GM15510 (cell line): ENCODE data around the gene CEP44.

ENCODE experiments used
- POLR2A ChIP-seq: IDR thresholded peaks from 3 replicates; pipeline ENCODE4 v1.6.1; 2011; ENCODE audit warnings: borderline replicate concordance; ENCODE audit not compliant: insufficient read length; ENCODE audit errors: extremely low read depth

Gene CEP44, protein sequence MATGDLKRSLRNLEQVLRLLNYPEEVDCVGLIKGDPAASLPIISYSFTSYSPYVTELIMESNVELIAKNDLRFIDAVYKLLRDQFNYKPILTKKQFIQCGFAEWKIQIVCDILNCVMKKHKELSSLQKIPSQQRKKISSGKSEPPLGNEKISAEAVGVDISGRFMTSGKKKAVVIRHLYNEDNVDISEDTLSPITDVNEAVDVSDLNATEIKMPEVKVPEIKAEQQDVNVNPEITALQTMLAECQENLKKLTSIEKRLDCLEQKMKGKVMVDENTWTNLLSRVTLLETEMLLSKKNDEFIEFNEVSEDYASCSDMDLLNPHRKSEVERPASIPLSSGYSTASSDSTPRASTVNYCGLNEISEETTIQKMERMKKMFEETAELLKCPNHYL

DNA sequence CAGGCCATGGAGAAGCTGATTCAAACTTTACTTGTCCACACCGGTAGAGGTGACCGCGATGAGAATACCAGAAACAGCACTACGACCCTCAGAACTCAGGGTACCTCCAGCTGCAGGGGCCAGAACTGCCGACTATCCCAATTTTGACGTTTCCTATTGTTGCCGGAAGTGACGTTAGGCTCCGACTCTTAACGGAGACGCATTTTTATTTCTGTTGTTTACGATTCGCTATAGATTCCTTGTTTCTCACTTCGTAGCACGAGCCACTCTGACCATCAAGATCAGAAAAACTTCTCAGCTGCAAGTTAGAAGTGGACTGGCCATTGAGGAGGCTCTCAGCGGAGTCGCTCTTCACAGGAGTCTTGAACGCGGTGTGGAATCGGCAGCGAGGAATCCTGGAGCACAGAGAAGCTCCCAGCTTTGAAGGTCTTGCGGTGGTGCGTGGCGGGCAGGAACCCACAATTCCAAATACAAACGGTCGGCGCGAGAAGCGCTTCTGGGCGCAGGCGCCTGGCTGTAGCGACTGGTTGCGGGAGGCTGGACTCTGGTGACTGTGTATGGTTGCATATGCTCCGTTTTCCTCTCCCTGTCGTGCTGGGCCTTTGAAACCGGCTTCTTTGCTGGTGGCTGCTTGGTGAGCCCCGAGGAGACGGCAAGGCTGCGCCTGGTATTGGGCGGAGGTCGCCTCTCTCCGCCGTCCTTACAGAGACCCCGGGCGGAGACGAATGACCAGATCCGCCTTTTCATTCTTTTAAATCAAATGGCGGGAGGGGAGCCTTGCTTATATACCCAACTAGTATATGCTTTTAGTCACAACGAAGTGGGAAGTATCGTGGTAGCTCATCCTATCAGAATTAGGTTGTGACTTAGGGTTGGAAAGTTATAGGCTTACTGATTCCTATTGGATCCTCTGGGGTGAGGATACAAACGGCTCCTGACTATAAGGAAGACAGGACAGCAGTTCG lies at the start of gene CEP44, which contains the start of gene FBXO8:
Gene CEP44 (plus strand): TSS at position 405 of the 965 bp plus-strand sequence. CDS start 15,211 bp downstream, outside the sequence.
Gene FBXO8 (minus strand): TSS at position 161 of the 965 bp plus-strand sequence. CDS start 20,575 bp downstream, outside the sequence.
- TF ChIP-seq POLR2A, result peak; percentile 60

DNA sequence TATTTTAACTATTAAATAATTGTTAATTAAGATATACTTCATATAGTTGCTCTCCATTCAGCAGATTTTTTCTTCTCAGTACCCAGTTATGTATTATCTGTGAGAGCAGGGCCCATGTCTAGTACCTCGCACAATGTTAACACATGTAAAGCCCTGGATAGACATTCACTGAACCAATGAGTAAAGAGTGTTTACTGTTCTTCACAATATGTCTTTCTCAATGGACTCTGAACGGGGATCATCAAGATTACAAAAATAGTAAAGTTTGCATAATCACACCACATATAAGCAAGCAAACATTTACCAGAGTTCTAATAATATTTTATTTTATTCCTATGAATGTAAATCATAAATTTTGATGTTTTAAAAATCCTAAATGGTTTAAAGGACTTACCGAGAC lies 47.4 kb upstream of the CEP44 start:
- TF ChIP-seq POLR2A, result no peak

DNA sequence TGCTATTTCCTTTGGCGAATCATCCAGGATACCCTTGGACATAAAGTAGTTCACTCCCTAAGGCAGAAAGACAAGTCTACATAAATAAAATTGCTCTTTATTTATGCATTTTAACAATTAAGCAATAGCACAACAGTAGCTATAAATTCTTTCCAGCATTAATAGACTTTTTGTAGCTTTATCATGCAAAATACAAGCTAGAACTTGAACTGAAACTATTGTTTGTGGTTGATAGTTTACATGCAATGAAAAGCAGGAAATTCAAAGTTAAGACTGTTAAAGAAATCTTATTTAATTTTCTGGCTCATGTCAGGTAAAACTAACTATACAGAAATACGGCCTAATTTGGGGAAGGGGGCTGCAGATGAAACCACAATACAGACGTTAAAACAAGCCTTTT lies 42.5 kb upstream of the CEP44 start:
- TF ChIP-seq POLR2A, result no peak

DNA sequence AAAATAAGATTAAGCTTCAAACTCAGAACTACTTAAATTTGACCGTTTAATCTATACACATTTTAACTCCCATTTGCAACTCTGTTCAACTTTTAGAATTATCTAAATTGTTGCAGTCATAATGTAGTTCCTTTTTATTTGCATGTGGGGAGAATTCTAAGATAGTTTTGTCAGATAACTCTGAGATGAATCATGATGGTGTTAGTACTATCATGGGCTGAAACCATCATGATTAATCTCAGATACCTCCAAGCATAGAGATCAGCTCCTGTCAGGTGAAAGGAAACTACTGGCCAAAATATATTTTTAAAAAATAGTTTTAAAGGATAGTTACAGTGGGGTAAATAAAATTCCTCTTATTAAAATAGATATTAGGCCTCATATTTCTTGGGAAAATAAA lies 39.3 kb upstream of the CEP44 start:
- TF ChIP-seq POLR2A, result no peak

DNA sequence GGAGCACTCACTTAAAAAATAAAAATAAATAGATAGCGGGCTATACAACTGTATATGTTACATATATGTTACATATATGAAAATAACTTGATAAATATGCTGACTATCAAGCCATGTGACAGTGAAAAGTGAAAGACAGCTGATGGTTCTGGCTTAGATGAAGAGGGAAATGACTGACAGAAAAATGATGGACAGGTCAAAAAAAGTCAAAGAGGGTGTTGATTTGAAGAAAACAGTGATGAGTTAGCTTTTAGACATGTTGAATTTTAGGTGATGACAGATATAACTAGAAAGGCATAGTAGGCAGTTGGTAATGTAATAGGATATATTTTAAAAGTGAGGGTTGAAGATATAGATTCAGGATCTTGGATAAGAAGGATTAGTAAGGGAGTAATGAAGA lies 38.0 kb upstream of the CEP44 start:
- no peak for TF ChIP-seq POLR2A

DNA sequence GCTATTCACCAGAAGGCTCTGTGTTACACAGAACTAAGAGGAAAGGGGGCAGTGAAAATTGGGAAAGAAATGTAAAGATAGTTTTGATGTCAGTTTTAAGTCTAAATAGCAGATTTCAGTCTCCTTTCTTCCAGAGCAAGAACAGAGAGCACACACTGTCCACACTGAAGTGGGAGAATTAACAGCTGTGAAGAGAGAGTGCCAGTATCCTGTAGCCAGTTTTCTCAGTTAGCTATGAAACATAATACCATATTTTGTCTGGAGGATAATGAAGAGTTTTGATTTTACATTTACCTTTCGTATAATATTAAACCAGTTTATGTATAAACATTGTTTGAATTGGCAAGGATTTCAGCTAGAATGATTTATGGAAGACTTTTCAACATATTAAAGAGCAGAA lies 35.3 kb upstream of the CEP44 start:
- no peak for TF ChIP-seq POLR2A

DNA sequence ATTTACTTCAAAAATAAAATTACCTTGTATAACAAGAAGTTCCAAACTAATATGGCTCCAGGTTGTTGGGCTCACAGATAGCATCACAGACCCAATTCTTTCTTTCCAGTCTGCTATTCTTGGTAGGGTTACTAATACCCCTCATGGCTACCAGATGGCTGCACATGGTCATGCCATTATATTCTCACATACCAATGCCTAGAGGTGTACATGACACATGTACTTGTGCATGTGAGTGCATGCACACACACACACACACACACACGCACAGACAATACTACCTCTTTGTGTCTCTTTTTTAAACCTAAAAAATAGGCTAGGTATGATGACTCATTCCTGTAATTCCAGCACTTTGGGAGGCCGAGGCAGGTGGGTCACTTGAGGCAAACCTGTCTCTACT lies 31.3 kb upstream of the CEP44 start:
- TF ChIP-seq POLR2A, result no peak

DNA sequence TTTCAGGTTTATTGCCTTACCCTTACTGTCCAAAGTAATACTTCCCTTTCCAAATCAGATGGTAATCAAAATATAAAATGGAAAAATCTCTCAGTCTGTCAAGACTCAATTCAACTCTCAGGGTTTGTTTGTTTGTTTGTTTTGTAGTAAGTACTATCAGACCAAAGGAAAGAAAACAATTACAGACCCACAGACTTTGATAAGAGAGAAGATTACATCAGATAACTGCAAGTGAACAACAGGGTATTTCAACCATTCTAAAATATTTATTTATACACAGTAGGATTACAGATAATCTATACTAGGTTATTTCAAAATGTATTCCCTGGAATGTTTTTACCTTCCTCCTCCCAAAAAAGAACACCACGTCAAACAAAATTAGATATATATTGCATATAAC lies 29.1 kb upstream of the CEP44 start:
- TF ChIP-seq POLR2A, result no peak

DNA sequence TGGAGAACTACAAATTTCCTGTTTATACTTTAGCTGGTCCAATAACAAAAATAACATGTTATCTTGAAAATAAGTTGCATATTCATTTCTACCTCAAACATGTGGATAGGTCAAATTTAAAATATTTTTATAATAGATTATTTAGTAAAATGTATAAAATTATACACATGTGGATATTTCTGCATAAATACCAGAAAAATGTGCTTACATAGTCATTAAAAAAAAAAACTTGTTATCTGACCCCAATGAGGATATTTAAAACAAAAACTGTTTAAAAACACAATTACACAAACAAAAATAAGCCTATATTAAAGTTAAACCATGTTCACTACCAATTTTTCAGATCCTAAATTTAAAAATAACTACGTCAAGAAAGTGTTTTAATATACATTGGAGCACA lies 28.3 kb upstream of the CEP44 start:
- TF ChIP-seq POLR2A, result no peak

DNA sequence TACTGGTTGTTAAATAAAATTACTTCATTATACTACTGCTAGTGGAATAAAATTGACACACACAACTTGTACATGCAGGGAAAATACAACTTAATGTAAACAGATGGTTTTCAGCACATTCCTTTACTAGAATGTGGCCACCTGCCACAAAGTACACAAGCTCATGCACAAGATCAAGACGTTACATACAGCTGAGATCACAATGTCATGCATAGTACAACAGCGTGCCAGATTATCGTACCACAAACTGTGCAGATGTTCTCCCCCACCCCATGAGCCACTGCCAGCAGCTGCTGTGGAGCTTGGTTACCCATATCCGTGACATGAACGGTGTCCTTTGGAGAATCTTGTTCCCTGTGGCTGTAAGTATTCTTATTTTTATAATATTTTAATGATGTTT lies 27.9 kb upstream of the CEP44 start:
- TF ChIP-seq POLR2A, result no peak

DNA sequence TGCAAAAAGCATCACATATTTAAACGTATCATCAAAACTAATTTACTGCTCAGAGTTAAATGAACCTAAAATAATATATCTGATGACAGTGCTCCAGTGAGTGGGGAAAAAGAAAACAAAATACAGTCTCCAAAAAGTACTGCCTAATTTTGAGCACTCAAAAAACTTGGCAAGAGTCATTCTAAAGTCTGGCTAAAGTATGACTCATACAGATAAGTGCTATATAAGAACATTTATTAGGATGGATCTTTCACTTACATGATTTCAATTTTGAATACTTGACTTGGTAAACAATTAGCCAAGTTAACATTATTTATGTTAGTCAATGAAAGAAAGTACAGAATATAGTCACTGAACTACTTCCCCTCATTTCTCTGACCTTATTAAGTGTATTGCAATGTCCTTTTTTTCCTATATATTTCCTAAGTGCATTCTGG lies 27.4 kb upstream of the CEP44 start:
- no peak for TF ChIP-seq POLR2A

DNA sequence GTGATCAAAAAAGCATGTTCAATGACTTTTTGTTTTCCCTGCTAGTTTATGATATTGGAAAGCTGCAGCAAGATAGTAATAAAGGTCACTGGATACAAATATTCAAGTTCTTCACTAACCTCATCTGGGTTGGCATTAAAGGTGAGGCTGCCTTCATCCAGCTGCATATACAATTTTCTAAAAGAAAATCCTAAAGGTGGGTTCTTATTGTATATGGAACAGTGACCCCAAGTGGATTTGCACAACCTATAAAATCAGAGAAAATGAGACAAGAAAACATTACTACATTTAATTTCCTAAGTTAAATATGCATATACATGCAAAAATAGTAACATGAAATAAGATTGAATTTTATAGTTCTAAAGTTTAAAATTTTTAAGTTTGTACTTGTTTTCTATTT lies 24.1 kb upstream of the CEP44 start:
- TF ChIP-seq POLR2A, result no peak

DNA sequence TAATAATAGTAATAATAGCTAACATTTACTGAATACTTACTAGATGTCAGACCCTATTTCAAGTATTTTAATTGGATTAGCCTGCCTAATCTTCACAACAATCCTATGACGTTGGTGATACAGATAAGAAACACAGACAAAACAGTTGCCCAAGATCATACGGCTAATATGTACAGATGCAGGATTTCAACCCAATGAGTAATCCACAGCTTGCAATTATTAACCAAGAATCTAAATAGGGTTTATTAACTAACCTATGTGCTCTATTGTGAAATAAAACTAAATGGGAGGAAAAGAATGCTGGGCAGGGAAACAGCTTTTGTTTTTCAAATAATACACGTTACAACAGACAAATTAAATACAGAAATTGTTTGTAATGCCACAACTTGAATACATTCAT lies 23.6 kb upstream of the CEP44 start:
- TF ChIP-seq POLR2A, result no peak

DNA sequence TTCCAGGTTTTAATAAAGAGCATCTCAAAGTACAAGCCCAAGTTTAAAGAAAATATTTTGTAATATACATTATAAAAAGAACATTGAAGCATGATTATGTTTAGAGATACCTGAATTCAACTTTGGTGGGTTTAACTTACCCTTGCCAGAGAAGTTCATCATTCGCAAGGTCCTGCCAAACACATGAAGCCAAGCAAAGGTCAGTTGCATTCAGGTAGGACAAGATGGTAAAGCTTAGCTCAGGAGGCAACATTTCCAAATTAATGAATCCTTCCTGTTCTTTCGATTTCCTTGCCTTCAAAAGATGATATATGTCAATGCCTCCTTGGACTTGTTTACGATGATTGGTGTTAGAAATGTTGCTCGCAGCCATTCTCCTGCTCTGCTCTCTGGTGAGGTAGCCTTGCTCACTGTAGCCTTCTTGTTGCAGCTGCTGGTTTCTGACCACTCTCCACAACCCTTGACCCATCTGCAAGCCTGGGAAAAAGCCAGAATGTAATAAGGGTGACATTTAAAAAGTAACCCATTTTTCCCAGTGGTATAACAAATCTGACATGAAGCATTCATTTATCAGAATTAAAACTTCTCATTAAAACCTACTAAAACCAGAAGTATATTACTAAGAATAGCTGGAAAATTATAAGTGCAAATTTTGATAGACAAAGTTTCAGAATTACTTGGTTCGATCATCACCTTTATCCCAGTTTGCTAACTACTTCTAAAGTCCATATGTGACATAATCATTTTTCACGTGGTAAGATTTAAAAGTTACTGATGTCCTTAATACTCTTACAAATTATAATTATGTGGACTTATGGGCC lies 20.9 kb upstream of the CEP44 start:
- no peak for TF ChIP-seq POLR2A

DNA sequence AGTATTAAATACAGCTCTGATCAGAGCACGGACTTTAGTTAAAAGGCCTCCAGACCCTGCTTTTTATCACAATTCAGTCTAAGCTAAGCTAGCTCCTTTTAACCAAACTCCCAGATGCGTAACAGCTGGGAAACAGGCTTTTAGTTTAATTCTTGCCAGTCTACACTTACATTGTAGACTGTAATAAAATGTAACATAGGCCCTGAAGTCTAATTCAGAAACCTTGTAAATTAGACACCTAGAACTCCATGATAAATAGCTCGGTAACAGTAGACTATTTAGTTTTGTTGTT lies 20.3 kb upstream of the CEP44 start:
- TF ChIP-seq POLR2A, result no peak

DNA sequence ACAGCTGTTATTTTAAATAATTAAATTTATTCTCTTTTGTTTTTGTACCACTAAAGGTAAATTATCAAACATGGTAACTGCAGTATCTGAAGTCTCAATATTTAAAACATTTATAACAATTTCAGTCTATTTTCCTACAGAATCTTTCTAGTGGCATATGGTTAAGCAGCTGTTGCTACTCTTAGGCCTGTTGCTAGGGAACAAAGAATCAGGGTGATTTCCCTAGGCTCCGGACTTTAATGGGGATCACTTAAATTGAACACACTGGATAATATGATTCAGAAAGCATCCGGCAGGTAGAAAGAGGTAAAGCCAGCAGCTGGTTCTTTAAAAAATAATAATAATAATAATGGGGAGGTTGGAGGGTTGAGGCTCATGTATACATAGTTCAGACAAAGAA lies 17.8 kb upstream of the CEP44 start:
- TF ChIP-seq POLR2A, result no peak

DNA sequence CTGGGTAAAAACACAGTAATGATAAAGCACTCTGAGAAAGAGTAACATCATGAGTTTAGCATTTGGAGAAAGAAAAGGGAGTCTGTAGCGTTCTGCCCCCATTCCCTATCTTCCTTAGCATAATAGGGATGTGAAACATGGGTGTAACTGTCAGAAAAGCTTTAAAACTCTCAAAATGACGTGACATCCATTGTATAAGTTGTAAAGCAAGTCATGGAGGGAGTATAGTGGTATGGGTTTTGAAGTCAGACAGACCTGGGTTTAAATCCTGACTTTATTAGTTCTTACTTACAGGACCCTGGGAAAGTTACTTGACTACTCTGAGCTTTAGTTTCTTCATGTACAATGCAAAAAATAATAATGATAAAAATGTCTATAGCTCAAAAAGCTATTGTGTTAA lies 17.3 kb upstream of the CEP44 start:
- TF ChIP-seq POLR2A, result no peak
